Activated B cell treated with CpG ODN at 0.5 μM for 24 hours (primary cell): ENCODE results near the gene BAHCC1. TPM values are rescaled to one million over a fixed set of nuclear protein-coding genes. Genes with fewer than 3 reads are reported as not detected.

Source experiments
- ATAC-seq: fragments of 200-7000 bp; cut with Tn5 transposase; one replicate; pipeline ENCODE4 v1.10.0; 2021; ENCODE audit warnings: low read depth, mild to moderate bottlenecking, moderate library complexity
- CTCF ChIA-PET: fragments of 350-600 bp; sonication (Branson Sonifier 250); formaldehyde crosslinking; loops from one replicate; lab custom pipeline; 2021; ENCODE audit warnings: antibody characterized with exemption; lab: Charles Lee
- POLR2A ChIA-PET: fragments of 350-600 bp; sonication (Branson Sonifier 250); formaldehyde crosslinking; loops from one replicate; lab custom pipeline; 2021; ENCODE audit warnings: antibody characterized with exemption; lab: Charles Lee
- DNase-seq: peaks from one replicate; pipeline ENCODE4 v3.0.0; 2022
- H3K27ac Mint-ChIP-seq: one replicate; pipeline ENCODE4 v1.8.0; 2020; ENCODE audit warnings: mixed read lengths
- H3K27me3 Mint-ChIP-seq: one replicate; pipeline ENCODE4 v1.8.0; 2021; ENCODE audit warnings: mixed read lengths
- H3K36me3 Mint-ChIP-seq: one replicate; pipeline ENCODE4 v1.8.0; 2021; ENCODE audit warnings: low read depth, mixed read lengths
- H3K4me1 Mint-ChIP-seq: one replicate; pipeline ENCODE4 v1.8.0; 2021; ENCODE audit warnings: mixed read lengths
- H3K4me3 Mint-ChIP-seq: one replicate; pipeline ENCODE4 v1.8.0; 2020; ENCODE audit warnings: mild to moderate bottlenecking, mixed read lengths
- H3K9me3 Mint-ChIP-seq: one replicate; pipeline ENCODE4 v1.8.0; 2020; ENCODE audit warnings: mixed read lengths
- CTCF ChIP-seq: fragments of 200-600 bp; IDR thresholded peaks from one replicate; pipeline ENCODE4 v1.8.0; 2022; ENCODE audit warnings: antibody characterized with exemption, mild to moderate bottlenecking
- intact Hi-C: fragments of 100-400 bp; cut with micrococcal nuclease; formaldehyde crosslinking; loops from one replicate; pipeline ENCODE4 v1.15.1; 2024
- total RNA-seq: library from RNA; stranded (reverse); gene quantifications from 2 replicates; pipeline ENCODE4 v1.2.3, GENCODE V29; 2022

BAHCC1 gene
- total RNA-seq, 1 donor from 2014 or later, result 0.13 TPM

GRCh38 chr17:81473019-81473418 is 77.8 kb downstream of the BAHCC1 start:
- TF ChIP-seq CTCF, result no peak
- ATAC-seq, result no peak
- DNase-seq, result no peak
- Mint-ChIP-seq H3K27me3 (no peaks in the 10 kb centered on the region), H3K9me3 (no peaks in the 10 kb centered on the region), H3K36me3 (no peaks in the 10 kb centered on the region), H3K4me1 (no peaks in the 10 kb centered on the region), H3K27ac (no peak overlapping the region), H3K4me3 (no peak overlapping the region)
- intact Hi-C loops, result no loop called here
- POLR2A ChIA-PET, result no interaction called here
- CTCF ChIA-PET, result no interaction called here

- TF ChIP-seq CTCF, result no peak
- ChIA-PET POLR2A (no interaction called here), CTCF (no interaction called here)
- Mint-ChIP-seq H3K4me1 (no peaks in the 10 kb centered on the region), H3K4me3 (no peak overlapping the region), H3K36me3 (no peaks in the 10 kb centered on the region), H3K27ac (no peak overlapping the region), H3K9me3 (no peaks in the 10 kb centered on the region), H3K27me3 (no peaks in the 10 kb centered on the region)
- intact Hi-C loops, result no loop called here
- ATAC-seq, result no peak
- DNase-seq, result no peak
These were observed 79.7 kb downstream of the BAHCC1 start for GRCh38 chr17:81474958-81475357.

GRCh38 chr17:81476097-81476496 is 80.8 kb downstream of the BAHCC1 start:
- CTCF ChIA-PET, result no interaction called here
- no peak overlapping the region for H3K4me3 Mint-ChIP-seq
- TF ChIP-seq CTCF, result no peak

GRCh38 chr17:81476635-81477034 is 81.4 kb downstream of the BAHCC1 start:
- Mint-ChIP-seq H3K36me3 (no peaks in the 10 kb centered on the region), H3K4me1 (peaks cover under 1% of the 10 kb centered on the region), H3K9me3 (no peaks in the 10 kb centered on the region), H3K27me3 (peaks cover under 1% of the 10 kb centered on the region), H3K4me3 (no peak overlapping the region), H3K27ac (no peak overlapping the region)
- no peak for TF ChIP-seq CTCF
- intact Hi-C loops, result no loop called here
- DNase-seq, result no peak
- ChIA-PET POLR2A (no interaction called here), CTCF (no interaction called here)
- no peak for ATAC-seq

More at GRCh38 chr17:81476097-81476496, 80.8 kb downstream of the BAHCC1 start:
- Mint-ChIP-seq H3K4me1 (no peaks in the 10 kb centered on the region), H3K27ac (no peak overlapping the region), H3K27me3 (no peaks in the 10 kb centered on the region), H3K9me3 (no peaks in the 10 kb centered on the region), H3K36me3 (no peaks in the 10 kb centered on the region)
- POLR2A ChIA-PET, result no interaction called here
- intact Hi-C loops, result no loop called here
- ATAC-seq (no peak), DNase-seq (no peak)

GRCh38 chr17:81477173-81477572 is 81.9 kb downstream of the BAHCC1 start:
- H3K27ac Mint-ChIP-seq, result no peak overlapping the region
- H3K36me3 Mint-ChIP-seq, result no peaks in the 10 kb centered on the region
- DNase-seq, result no peak
- ChIA-PET CTCF (no interaction called here), POLR2A (no interaction called here)
- no peak for ATAC-seq
- peaks cover 6% of the 10 kb centered on the region for H3K4me1 Mint-ChIP-seq
- no peaks in the 10 kb centered on the region for H3K9me3 Mint-ChIP-seq
- intact Hi-C loops, result no loop called here
- H3K4me3 Mint-ChIP-seq, result no peak overlapping the region
- H3K27me3 Mint-ChIP-seq, result peaks cover 6% of the 10 kb centered on the region
- no peak for TF ChIP-seq CTCF
